CD4-positive, alpha-beta T cell (primary cell): Measurements from ENCODE around the gene NGFR. TPM values are rescaled to one million over a fixed set of nuclear protein-coding genes. Genes with fewer than 3 reads are reported as not detected.

Source experiments
- ATAC-seq: fragments of 200-7000 bp; cut with Tn5 transposase; one replicate; pipeline ENCODE4 v1.10.0; 2022; ENCODE audit warnings: mild to moderate bottlenecking; ENCODE audit not compliant: poor library complexity
- CTCF ChIA-PET: fragments of 350-600 bp; sonication (Branson Sonifier 250); formaldehyde crosslinking; loops from one replicate; lab custom pipeline; 2021; ENCODE audit warnings: antibody characterized with exemption, inconsistent platforms; lab: Charles Lee
- POLR2A ChIA-PET: fragments of 350-600 bp; sonication (Branson Sonifier 250); formaldehyde crosslinking; loops from one replicate; lab custom pipeline; 2021; ENCODE audit warnings: antibody characterized with exemption, inconsistent platforms; lab: Charles Lee
- DNase-seq, 14 experiments: peaks; one replicate each; pipeline ENCODE4 v3.0.0-alpha.2; 2013 to 2020; ENCODE audit warnings: mixed read lengths in 2 of 14
- H3K27ac ChIP-seq, 2 donors: one replicate each; pipeline versions ENCODE4 v1.5.1 to v1.7.0; 2013; ENCODE audit warnings: low read length in 2 of 2, low read depth in 1 of 2, mild to moderate bottlenecking in 1 of 2
- H3K27me3 ChIP-seq, 2 experiments: 1 replicate in 1 of 2; 2 replicates in 1 of 2; pipeline versions ENCODE4 v1.6.1 to v1.7.0; 2013; ENCODE audit warnings: low read length in 2 of 2, control low read depth in 1 of 2, mild to moderate bottlenecking in 1 of 2, moderate library complexity in 1 of 2; ENCODE audit not compliant: insufficient read depth in 2 of 2, control insufficient read depth in 1 of 2
- H3K36me3 ChIP-seq: one replicate; pipeline ENCODE4 v1.6.1; 2013; ENCODE audit warnings: low read length, control low read depth; ENCODE audit not compliant: insufficient read depth
- H3K4me1 ChIP-seq: one replicate; pipeline ENCODE4 v1.6.1; 2013; ENCODE audit warnings: low read length, control low read depth; ENCODE audit not compliant: insufficient read depth
- H3K4me3 ChIP-seq: one replicate; pipeline ENCODE4 v1.5.1; 2013; ENCODE audit warnings: mild to moderate bottlenecking, low read length, moderate library complexity
- H3K9me3 ChIP-seq, 2 experiments: 1 replicate in 1 of 2; 2 replicates in 1 of 2; pipeline versions ENCODE4 v1.6.1 to v1.7.0; 2013; ENCODE audit warnings: low read length in 2 of 2, mild to moderate bottlenecking in 2 of 2, control low read depth in 1 of 2, moderate library complexity in 1 of 2; ENCODE audit not compliant: control insufficient read depth in 1 of 2, insufficient read depth in 1 of 2
- H3K27ac Mint-ChIP-seq: one replicate; pipeline ENCODE4 v1.8.0; 2020; ENCODE audit warnings: mixed read lengths
- H3K27me3 Mint-ChIP-seq: one replicate; pipeline ENCODE4 v1.8.0; 2021; ENCODE audit warnings: mixed read lengths
- H3K36me3 Mint-ChIP-seq: one replicate; pipeline ENCODE4 v1.8.0; 2021; ENCODE audit warnings: low read depth, mixed read lengths
- H3K4me1 Mint-ChIP-seq: one replicate; pipeline ENCODE4 v1.8.0; 2021; ENCODE audit warnings: low read depth, mixed read lengths
- H3K4me3 Mint-ChIP-seq: one replicate; pipeline ENCODE4 v1.8.0; 2020; ENCODE audit warnings: mild to moderate bottlenecking, mixed read lengths
- H3K9me3 Mint-ChIP-seq: one replicate; pipeline ENCODE4 v1.8.0; 2020; ENCODE audit warnings: mixed read lengths
- intact Hi-C, 2 experiments: fragments of 100-400 bp; cut with DNase I in 1 of 2; cut with micrococcal nuclease in 1 of 2; formaldehyde crosslinking; loops; one replicate each; pipeline versions ENCODE4 v1.15.1 to v1.9.0; 2023 to 2025; cut with DNase I, micrococcal nuclease
- total RNA-seq, 174 experiments: library from RNA in 2 of 174; stranded (reverse) in 2 of 174; gene quantifications; one replicate each; pipeline ENCODE4 v1.2.3 and lab custom pipeline; 2021 to 2026
- TF ChIP-seq, protein P1 (sequence below): fragments of 200-600 bp; IDR thresholded peaks from one replicate; pipeline ENCODE4 v1.8.0; 2022; ENCODE audit warnings: antibody characterized with exemption, mild to moderate bottlenecking

The NGFR gene
- total RNA-seq, 2 experiments from 2014 or later: 0.11 to 0.22 TPM

DNA sequence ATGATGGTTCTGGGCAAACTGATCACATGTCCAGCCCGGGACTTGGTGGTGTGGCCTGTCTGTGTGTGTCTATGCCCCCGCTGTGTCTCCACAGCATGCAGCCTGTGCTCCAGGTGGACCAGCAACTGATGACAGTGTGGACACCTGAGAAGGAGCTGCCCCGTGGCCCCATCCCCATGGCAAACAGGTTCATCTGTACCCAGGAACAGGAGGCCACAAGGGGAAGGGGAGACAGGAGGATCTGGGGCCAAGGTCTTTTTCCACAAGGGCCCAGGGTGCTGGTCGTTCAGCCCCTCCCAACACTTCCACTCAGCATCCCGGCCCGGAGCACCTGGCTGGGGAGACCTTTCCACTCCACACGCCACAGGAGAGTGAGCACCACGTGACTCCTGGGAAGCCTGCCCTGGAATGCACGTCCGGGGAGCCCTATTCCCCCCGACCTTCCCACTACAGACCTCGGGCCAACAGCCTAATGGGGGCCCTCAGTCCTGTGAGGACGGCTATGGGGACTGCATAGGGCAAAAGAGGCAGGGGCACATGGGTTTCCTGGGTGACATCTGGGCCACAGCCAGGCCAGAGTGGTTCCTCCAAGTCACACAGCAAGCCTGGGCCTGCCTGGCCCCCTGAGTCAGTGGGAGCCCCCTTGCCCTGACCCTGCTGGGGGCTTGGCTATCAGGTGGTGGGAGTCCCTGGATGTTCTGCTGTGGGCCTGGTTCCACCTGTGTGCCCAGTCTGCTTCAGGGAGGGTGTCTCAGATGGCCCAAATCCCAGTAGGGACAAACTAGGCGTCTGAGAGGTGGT, 59.8 kb downstream of the NGFR start:
- no peak overlapping the region for H3K27ac ChIP-seq
- H3K4me3 ChIP-seq: no peak overlapping the region
- Mint-ChIP-seq H3K4me1 (peaks cover 6% of the 10 kb centered on the region), H3K27ac (no peak overlapping the region), H3K36me3 (no peaks in the 10 kb centered on the region), H3K9me3 (no peaks in the 10 kb centered on the region), H3K4me3 (no peak overlapping the region), H3K27me3 (peaks cover 9% of the 10 kb centered on the region)
- ATAC-seq: no peak
- peak in 1 of 14 experiments; percentile 21 for DNase-seq
- intact Hi-C loops: loop anchor here in 1 of 2 experiments (10.0 kb wide), 1 partner anchor 240 kb away; no protein-coding TSS in a partner anchor
- ChIA-PET CTCF (interaction anchor here (3.1 kb wide), 1 partner anchor 58 kb away, joined by 28 read pairs; the partner anchor contains the start of gene NGFR), POLR2A (interaction anchor here (1.6 kb wide), 1 partner anchor 58 kb away, joined by 5 read pairs; no protein-coding TSS in a partner anchor)
- no peaks in the 10 kb centered on the region for H3K36me3 ChIP-seq
- H3K4me1 ChIP-seq: peaks cover 12% of the 10 kb centered on the region
- H3K9me3 ChIP-seq: no peaks in the 10 kb centered on the region
- no peaks in the 10 kb centered on the region for H3K27me3 ChIP-seq
- TF ChIP-seq, protein P1, sequence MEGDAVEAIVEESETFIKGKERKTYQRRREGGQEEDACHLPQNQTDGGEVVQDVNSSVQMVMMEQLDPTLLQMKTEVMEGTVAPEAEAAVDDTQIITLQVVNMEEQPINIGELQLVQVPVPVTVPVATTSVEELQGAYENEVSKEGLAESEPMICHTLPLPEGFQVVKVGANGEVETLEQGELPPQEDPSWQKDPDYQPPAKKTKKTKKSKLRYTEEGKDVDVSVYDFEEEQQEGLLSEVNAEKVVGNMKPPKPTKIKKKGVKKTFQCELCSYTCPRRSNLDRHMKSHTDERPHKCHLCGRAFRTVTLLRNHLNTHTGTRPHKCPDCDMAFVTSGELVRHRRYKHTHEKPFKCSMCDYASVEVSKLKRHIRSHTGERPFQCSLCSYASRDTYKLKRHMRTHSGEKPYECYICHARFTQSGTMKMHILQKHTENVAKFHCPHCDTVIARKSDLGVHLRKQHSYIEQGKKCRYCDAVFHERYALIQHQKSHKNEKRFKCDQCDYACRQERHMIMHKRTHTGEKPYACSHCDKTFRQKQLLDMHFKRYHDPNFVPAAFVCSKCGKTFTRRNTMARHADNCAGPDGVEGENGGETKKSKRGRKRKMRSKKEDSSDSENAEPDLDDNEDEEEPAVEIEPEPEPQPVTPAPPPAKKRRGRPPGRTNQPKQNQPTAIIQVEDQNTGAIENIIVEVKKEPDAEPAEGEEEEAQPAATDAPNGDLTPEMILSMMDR: no peak

DNA sequence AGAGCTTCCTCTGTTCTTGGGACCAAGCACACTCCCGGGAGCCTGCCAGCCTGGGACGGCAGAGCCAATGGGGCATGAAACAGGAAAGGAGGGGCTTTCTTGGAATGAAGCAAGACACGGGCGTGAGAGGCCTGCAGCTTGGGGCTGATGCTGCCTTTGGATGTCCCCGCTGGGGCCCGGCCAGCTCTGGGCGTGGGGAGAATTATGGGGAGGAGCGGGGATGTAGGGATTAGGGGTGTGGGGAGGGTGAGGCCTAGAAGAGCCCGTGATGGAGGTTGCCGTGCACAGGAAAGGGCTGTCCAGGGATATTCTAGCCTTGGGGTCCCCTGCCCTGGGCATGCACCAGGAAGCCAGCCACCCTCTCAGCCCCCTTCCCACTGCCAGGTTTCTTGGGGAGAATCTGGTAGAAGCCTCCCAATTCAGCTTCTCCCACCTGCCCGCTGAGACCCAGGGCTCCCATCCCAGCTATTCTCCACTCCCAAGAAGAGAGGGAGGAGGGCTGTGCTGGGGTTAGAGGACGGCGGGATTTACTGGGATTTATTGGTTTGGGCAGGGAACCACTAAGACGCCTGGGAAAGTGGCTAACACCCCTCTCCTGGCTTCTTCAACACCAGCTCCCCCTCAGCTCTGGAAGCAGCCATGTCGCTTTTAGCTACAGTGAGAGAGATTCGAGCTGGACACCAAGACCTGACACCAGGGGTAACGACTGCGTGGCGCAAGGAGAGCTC, 60.6 kb downstream of the NGFR start:
- Mint-ChIP-seq H3K4me3 (no peak overlapping the region), H3K27me3 (peaks cover 9% of the 10 kb centered on the region), H3K27ac (no peak overlapping the region), H3K9me3 (no peaks in the 10 kb centered on the region), H3K4me1 (peaks cover 6% of the 10 kb centered on the region), H3K36me3 (no peaks in the 10 kb centered on the region)
- H3K36me3 ChIP-seq: no peaks in the 10 kb centered on the region
- no peak overlapping the region for H3K4me3 ChIP-seq
- DNase-seq (peak in 1 of 14 experiments; percentile 22), ATAC-seq (no peak)
- TF ChIP-seq, protein P1: no peak
- intact Hi-C loops: loop anchor here (1.0 to 10.0 kb wide), 4 partner anchors 59 to 241 kb away; no protein-coding TSS in a partner anchor
- no peak overlapping the region for H3K27ac ChIP-seq
- H3K27me3 ChIP-seq: no peaks in the 10 kb centered on the region
- H3K9me3 ChIP-seq: no peaks in the 10 kb centered on the region
- ChIA-PET POLR2A (interaction anchor here (1.0 to 1.6 kb wide), 2 partner anchors 59 to 443 kb away, joined by 3 to 5 read pairs; no protein-coding TSS in a partner anchor), CTCF (interaction anchor here (0.7 to 3.1 kb wide), 15 partner anchors 10 to 443 kb away, joined by 3 to 28 read pairs (median 5); partner anchors contain the start of genes NGFR and PHB1)
- H3K4me1 ChIP-seq: peaks cover 12% of the 10 kb centered on the region

DNA sequence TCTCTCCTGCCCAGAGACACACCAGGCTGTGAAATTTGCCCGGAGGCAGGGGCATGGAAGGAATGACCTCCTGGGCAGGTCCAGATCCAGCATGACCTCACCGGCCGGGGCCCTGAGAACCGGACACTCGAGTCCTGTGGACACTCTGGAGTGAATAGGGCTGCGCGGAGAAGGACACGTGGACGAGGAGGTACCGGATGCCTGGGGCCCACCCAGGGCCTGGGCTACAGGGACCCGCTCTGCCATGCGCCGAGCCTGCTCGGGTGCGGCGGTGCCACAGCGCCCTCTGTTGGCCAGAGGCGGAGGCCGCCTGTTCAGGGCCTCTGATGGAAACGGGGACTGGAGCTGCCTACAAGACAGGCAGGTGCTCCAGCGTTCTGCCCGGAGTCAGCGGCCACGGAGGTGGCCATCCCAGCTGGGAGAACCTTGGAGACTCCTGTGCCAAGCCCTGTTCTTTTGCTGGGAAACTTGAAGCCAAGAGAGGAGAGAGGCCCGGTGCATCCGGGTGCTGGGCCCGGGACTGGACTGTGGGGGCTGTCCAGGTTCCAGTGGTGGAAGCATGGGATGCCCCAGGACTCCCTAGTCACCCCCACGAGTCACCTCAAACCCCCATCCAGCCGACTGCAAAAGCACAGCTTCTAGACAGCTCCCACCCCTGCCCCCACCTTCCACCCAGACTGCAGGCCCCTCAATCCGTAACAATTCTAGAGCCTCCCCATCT, 61.3 kb downstream of the NGFR start:
- no peak overlapping the region for H3K4me3 Mint-ChIP-seq
- POLR2A ChIA-PET: interaction anchor here (1.0 to 1.6 kb wide), 2 partner anchors 60 to 442 kb away, joined by 3 to 5 read pairs; no protein-coding TSS in a partner anchor
- CTCF ChIA-PET: interaction anchor here (0.6 to 3.1 kb wide), 40 partner anchors 9 to 531 kb away, joined by 3 to 28 read pairs (median 3); partner anchors contain the start of genes NGFR and PHB1

More for the DNA sequence above, 61.3 kb downstream of the NGFR start:
- TF ChIP-seq, protein P1: peak; percentile 97
- peak; percentile 63 to 88 (median 77) for DNase-seq
- H3K27ac ChIP-seq: no peak overlapping the region
- no peaks in the 10 kb centered on the region for H3K9me3 ChIP-seq
- no peaks in the 10 kb centered on the region for H3K9me3 Mint-ChIP-seq
- H3K27me3 Mint-ChIP-seq: peaks cover 9% of the 10 kb centered on the region
- H3K36me3 Mint-ChIP-seq: no peaks in the 10 kb centered on the region
- peaks cover 6% of the 10 kb centered on the region for H3K4me1 Mint-ChIP-seq
- no peaks in the 10 kb centered on the region for H3K27me3 ChIP-seq
- H3K27ac Mint-ChIP-seq: no peak overlapping the region
- H3K36me3 ChIP-seq: no peaks in the 10 kb centered on the region
- no peak overlapping the region for H3K4me3 ChIP-seq
- intact Hi-C loops: loop anchor here (1.0 to 10.0 kb wide), 4 partner anchors 60 to 242 kb away; no protein-coding TSS in a partner anchor
- peak; percentile 96 for ATAC-seq
- peaks cover 12% of the 10 kb centered on the region for H3K4me1 ChIP-seq
